ENCODE measurements around the gene RALGPS1.
"Not testable (repeated sequence)": the region's sequence is repeated elsewhere in the genome, so short reads cannot be mapped to it uniquely, and the experiment has no call there.

RALGPS1 gene

DNA sequence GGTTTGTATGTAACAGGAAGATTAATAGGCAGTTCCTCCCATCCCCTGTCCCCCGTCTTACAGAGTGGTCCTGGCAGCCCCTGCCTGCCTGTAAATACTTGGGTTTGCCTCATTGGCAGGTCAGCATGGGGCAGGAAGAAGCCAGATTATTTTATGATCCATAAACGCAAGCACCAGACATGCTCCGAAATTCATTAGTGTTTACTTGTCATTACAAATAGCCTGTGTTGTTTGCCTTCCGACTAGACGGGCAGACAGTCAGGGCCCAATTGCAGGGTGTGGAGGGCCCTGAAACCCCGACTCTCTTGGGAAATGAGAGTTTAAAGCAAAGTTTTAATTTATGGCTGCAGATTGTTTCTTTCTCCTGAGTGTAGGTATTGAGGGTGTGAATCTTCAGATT is 97.2 kb downstream of the RALGPS1 start:
- TF ChIP-seq, protein P1, sequence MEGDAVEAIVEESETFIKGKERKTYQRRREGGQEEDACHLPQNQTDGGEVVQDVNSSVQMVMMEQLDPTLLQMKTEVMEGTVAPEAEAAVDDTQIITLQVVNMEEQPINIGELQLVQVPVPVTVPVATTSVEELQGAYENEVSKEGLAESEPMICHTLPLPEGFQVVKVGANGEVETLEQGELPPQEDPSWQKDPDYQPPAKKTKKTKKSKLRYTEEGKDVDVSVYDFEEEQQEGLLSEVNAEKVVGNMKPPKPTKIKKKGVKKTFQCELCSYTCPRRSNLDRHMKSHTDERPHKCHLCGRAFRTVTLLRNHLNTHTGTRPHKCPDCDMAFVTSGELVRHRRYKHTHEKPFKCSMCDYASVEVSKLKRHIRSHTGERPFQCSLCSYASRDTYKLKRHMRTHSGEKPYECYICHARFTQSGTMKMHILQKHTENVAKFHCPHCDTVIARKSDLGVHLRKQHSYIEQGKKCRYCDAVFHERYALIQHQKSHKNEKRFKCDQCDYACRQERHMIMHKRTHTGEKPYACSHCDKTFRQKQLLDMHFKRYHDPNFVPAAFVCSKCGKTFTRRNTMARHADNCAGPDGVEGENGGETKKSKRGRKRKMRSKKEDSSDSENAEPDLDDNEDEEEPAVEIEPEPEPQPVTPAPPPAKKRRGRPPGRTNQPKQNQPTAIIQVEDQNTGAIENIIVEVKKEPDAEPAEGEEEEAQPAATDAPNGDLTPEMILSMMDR (conservative IDR thresholded peaks at IDR 0.05; ENCODE audit: low read depth, low read length), result no peak
- no peak overlapping the region for H3K4me3 ChIP-seq (ENCODE audit: low read length)
- DNase-seq (ENCODE audit: low read depth), result no peak

- H3K4me3 ChIP-seq (ENCODE audit: low read length), result no peak overlapping the region
- no peak for DNase-seq (ENCODE audit: low read depth)
- TF ChIP-seq, protein P1 (conservative IDR thresholded peaks at IDR 0.05; ENCODE audit: low read depth, low read length), result no peak
Observed at GRCh38 chr9:127012250-127012649, 97.7 kb downstream of the RALGPS1 start.

- TF ChIP-seq, protein P1 (conservative IDR thresholded peaks at IDR 0.05; ENCODE audit: low read depth, low read length), result no peak
- DNase-seq (ENCODE audit: low read depth), result no peak
- H3K4me3 ChIP-seq (ENCODE audit: low read length), result no peak overlapping the region
Observed at GRCh38 chr9:127013597-127013996, 99.0 kb downstream of the RALGPS1 start.

GRCh38 chr9:127014216-127014909 is 99.8 kb downstream of the RALGPS1 start:
- H3K4me3 ChIP-seq (ENCODE audit: low read length), result no peak overlapping the region
- DNase-seq (ENCODE audit: low read depth), result no peak
- TF ChIP-seq, protein P1 (conservative IDR thresholded peaks at IDR 0.05; ENCODE audit: low read depth, low read length), result no peak

GRCh38 chr9:127014910-127015540 is 100.4 kb downstream of the RALGPS1 start:
- TF ChIP-seq, protein P1 (conservative IDR thresholded peaks at IDR 0.05; ENCODE audit: low read depth, low read length), result no peak
- no peak overlapping the region for H3K4me3 ChIP-seq (ENCODE audit: low read length)
- no peak for DNase-seq (ENCODE audit: low read depth)

- no peak overlapping the region for H3K4me3 ChIP-seq (ENCODE audit: low read length)
- DNase-seq (ENCODE audit: low read depth), result no peak
- TF ChIP-seq, protein P1 (conservative IDR thresholded peaks at IDR 0.05; ENCODE audit: low read depth, low read length), result no peak
Observed at GRCh38 chr9:127015921-127016512, 101.4 kb downstream of the RALGPS1 start.

DNA sequence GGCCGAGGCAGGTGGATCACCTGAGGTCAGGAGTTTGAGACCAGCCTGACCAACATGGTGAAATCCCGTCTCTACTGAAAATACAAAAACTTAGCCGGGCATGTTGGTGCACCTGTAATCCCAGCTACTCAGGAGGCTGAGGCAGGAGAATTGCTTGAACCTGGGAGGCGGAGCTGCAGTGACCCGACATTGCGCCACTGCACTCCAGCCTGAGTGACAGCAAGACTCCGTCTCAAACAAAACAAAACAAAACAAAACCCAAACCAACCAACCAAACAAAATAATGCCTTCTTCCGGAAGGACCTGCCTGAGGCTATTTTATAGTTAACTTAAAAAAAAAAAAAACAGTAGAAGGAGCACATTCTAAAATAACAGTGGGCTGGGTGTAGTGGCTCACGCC is 103.4 kb downstream of the RALGPS1 start:
- H3K4me3 ChIP-seq (ENCODE audit: low read length); DNase-seq (ENCODE audit: low read depth): not testable (repeated sequence)

Measured in retinal pigment epithelial cell (primary cell).